ENCODE data around the gene ZNF236.

- TF ChIP-seq CTCF (IDR thresholded peaks at IDR 0.05): no peak
- no peak for TF ChIP-seq POLR2A (IDR thresholded peaks at IDR 0.05)
- no peak for TF ChIP-seq POLR2AphosphoS5 (IDR thresholded peaks at IDR 0.05; ENCODE audit: insufficient read depth in 1 of 2, low read depth in 1 of 2)
Observed at GRCh38 chr18:76803413-76803812, 18.9 kb upstream of the ZNF236 start.

Data from vagina (tissue), 2 donors.